ENCODE measurements around the gene CACNA1C.

The CACNA1C gene

GRCh38 chr12:2016862-2017545 lies 35.8 kb upstream of the CACNA1C start:
- H3K4me2 ChIP-seq (ENCODE audit: low read length): no peak overlapping the region

GRCh38 chr12:2017546-2018337 lies 35.0 kb upstream of the CACNA1C start:
- no peaks in the 10 kb centered on the region for H3K79me2 ChIP-seq (ENCODE audit: control insufficient read depth, low read length)
- no peaks in the 10 kb centered on the region for H3K9me2 ChIP-seq (replicated peaks; ENCODE audit: control insufficient read depth, low read length)
- peaks cover 8% of the 10 kb centered on the region; the same call in 1 of the 2 replicates for H3K27me3 ChIP-seq (ENCODE audit: control insufficient read depth, low read length)
- H3K9me3 ChIP-seq (ENCODE audit: control insufficient read depth, insufficient read depth, low read length): no peaks in the 10 kb centered on the region
- H3K27ac ChIP-seq (ENCODE audit: low read depth, low read length): no peak overlapping the region
- H3F3A ChIP-seq (ENCODE audit: control insufficient read depth, insufficient read depth): no peaks in the 10 kb centered on the region
- H3K4me2 ChIP-seq (ENCODE audit: low read length): no peak overlapping the region
- no peak overlapping the region for H3K4me3 ChIP-seq (ENCODE audit: low read length)
- TF ChIP-seq EZH2phosphoT487 (IDR thresholded peaks at IDR 0.05; ENCODE audit: borderline replicate concordance, low read length) (no peak), CTCF (IDR thresholded peaks at IDR 0.05; ENCODE audit: low read depth, low read length, poor library complexity, severe bottlenecking) (no peak)
- no peaks in the 10 kb centered on the region for H3K36me3 ChIP-seq (ENCODE audit: control insufficient read depth, low read length)
- H4K20me1 ChIP-seq (ENCODE audit: control insufficient read depth, insufficient read depth, low read depth, low read length): no peaks in the 10 kb centered on the region
- no peaks in the 10 kb centered on the region for H3K4me1 ChIP-seq (ENCODE audit: control insufficient read depth, low read length)

More at GRCh38 chr12:2016862-2017545, 35.8 kb upstream of the CACNA1C start:
- Histone ChIP-seq H3K9me2 (replicated peaks; ENCODE audit: control insufficient read depth, low read length) (no peaks in the 10 kb centered on the region), H3K27ac (ENCODE audit: low read depth, low read length) (no peak overlapping the region), H4K20me1 (ENCODE audit: control insufficient read depth, insufficient read depth, low read depth, low read length) (no peaks in the 10 kb centered on the region), H3K27me3 (ENCODE audit: control insufficient read depth, low read length) (peaks cover 8% of the 10 kb centered on the region; the same call in 1 of the 2 replicates), H3F3A (ENCODE audit: control insufficient read depth, insufficient read depth) (no peaks in the 10 kb centered on the region), H3K4me3 (ENCODE audit: low read length) (no peak overlapping the region), H3K36me3 (ENCODE audit: control insufficient read depth, low read length) (no peaks in the 10 kb centered on the region), H3K4me1 (ENCODE audit: control insufficient read depth, low read length) (no peaks in the 10 kb centered on the region), H3K79me2 (ENCODE audit: control insufficient read depth, low read length) (no peaks in the 10 kb centered on the region), H3K9me3 (ENCODE audit: control insufficient read depth, insufficient read depth, low read length) (no peaks in the 10 kb centered on the region)
- TF ChIP-seq EZH2phosphoT487 (IDR thresholded peaks at IDR 0.05; ENCODE audit: borderline replicate concordance, low read length) (no peak), CTCF (IDR thresholded peaks at IDR 0.05; ENCODE audit: low read depth, low read length, poor library complexity, severe bottlenecking) (no peak)

GRCh38 chr12:2018391-2018790 lies 34.4 kb upstream of the CACNA1C start:
- Histone ChIP-seq H4K20me1 (ENCODE audit: control insufficient read depth, insufficient read depth, low read depth, low read length) (no peaks in the 10 kb centered on the region), H3K27me3 (ENCODE audit: control insufficient read depth, low read length) (peaks cover 8% of the 10 kb centered on the region; the same call in 1 of the 2 replicates), H3K4me2 (ENCODE audit: low read length) (no peak overlapping the region), H3K9me2 (replicated peaks; ENCODE audit: control insufficient read depth, low read length) (no peaks in the 10 kb centered on the region), H3K36me3 (ENCODE audit: control insufficient read depth, low read length) (no peaks in the 10 kb centered on the region), H3K79me2 (ENCODE audit: control insufficient read depth, low read length) (no peaks in the 10 kb centered on the region), H3K27ac (ENCODE audit: low read depth, low read length) (no peak overlapping the region), H3K4me1 (ENCODE audit: control insufficient read depth, low read length) (no peaks in the 10 kb centered on the region), H3K9me3 (ENCODE audit: control insufficient read depth, insufficient read depth, low read length) (no peaks in the 10 kb centered on the region), H3F3A (ENCODE audit: control insufficient read depth, insufficient read depth) (no peaks in the 10 kb centered on the region), H3K4me3 (ENCODE audit: low read length) (no peak overlapping the region)
- no peak for TF ChIP-seq CTCF (IDR thresholded peaks at IDR 0.05; ENCODE audit: low read depth, low read length, poor library complexity, severe bottlenecking)
- TF ChIP-seq EZH2phosphoT487 (IDR thresholded peaks at IDR 0.05; ENCODE audit: borderline replicate concordance, low read length): no peak

Data from DOHH2 (cell line).